Left colon (tissue), 2 donors: Measurements from ENCODE around the gene ECSIT. TPM values are rescaled to one million over a fixed set of nuclear protein-coding genes. Genes with fewer than 3 reads are reported as not detected.
"Not testable (repeated sequence)": the region's sequence is repeated elsewhere in the genome, so short reads cannot be mapped to it uniquely, and the experiment has no call there.

Experiments used
- ATAC-seq: fragments of 200-7000 bp; cut with Tn5 transposase; one replicate; pipeline ENCODE4 v1.9.1; 2020; ENCODE audit warnings: mild to moderate bottlenecking, moderate library complexity
- DNase-seq, 2 donors: peaks; one replicate each; pipeline ENCODE4 v3.0.0-alpha.2; 2020
- intact Hi-C, 2 donors: fragments of 100-400 bp; cut with DNase I in 1 of 2; cut with micrococcal nuclease in 1 of 2; formaldehyde crosslinking; loops; one replicate each; pipeline versions ENCODE4 v1.11.2 to v1.14.0; 2022; cut with DNase I, micrococcal nuclease
- long read RNA-seq: library from polyadenylated mRNA; unstranded; transcript quantifications from one replicate; pipeline ENCODE4 v2.0.0, GENCODE V29; 2021
- total RNA-seq, 2 donors: library from RNA; stranded (reverse); fragmentation: NEBNext Ultra II Directional; extraction: Animal tissue kit (Norgen Biotek cat#: 25700); gene quantifications; one replicate each; pipeline ENCODE4 v1.2.1, GENCODE V29; 2021
- donor health status: DM: no; HTN: no; CAD: no.
- donor health status: DM: yes; HTN: yes; CAD: no.

The ECSIT gene, protein sequence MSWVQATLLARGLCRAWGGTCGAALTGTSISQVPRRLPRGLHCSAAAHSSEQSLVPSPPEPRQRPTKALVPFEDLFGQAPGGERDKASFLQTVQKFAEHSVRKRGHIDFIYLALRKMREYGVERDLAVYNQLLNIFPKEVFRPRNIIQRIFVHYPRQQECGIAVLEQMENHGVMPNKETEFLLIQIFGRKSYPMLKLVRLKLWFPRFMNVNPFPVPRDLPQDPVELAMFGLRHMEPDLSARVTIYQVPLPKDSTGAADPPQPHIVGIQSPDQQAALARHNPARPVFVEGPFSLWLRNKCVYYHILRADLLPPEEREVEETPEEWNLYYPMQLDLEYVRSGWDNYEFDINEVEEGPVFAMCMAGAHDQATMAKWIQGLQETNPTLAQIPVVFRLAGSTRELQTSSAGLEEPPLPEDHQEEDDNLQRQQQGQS
- total RNA-seq, result 10 to 100 TPM; 52.8 to 64.5 TPM
- long read RNA-seq, transcript ECSIT-202 (8 exons, 1,700 nt), result major isoform, 119 of 159 reads
- long read RNA-seq, partial matches to known transcripts, result 13 of 159 reads
- long read RNA-seq, other reads (novel, unspliced or antisense), result 24 of 159 reads

DNA sequence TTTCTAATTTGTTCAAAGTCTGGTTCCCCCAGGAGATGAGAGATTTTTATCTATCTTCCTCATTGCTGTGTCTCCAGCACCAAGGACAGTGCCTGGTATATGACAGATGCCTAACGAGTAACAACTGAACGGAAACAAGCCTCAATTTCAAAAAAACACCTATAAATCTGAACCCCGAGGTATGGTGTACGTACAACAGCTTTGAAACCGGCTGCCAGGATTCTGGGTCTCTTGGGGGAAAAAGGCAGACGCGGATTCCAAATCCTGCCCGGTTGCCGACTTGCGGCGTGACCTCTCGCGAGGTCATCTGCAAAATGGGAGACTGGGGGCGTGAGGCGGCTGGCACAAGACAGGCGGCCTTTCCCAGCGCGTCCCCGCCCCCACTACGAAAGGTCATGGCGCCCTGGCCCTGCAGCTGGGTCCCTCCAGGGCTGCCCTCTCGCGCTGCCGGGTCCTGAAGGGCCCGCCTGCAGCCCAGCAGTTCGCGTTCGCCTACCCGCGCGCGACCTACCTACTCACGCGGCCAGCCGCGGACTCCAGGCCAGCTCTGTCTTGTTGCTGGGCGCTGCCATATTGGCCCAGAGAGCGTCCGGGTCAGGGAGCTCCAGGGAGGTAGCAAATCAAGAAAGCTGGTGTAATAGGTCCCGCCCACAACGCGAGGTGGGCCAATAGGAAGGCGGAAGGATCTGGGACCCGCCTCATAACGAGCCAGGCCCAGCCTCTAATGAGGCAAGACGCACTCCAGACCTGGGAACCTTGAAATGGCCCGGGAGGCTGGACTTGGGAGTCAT is at the start of gene ECSIT:
TSS of gene ECSIT (minus strand) at position 584 of the 791 bp plus-strand sequence. CDS start 9,964 bp downstream, outside the sequence.
- ATAC-seq, result peak; percentile 97
- intact Hi-C loops, result no loop called here
- DNase-seq, result peak; percentile 98

DNA sequence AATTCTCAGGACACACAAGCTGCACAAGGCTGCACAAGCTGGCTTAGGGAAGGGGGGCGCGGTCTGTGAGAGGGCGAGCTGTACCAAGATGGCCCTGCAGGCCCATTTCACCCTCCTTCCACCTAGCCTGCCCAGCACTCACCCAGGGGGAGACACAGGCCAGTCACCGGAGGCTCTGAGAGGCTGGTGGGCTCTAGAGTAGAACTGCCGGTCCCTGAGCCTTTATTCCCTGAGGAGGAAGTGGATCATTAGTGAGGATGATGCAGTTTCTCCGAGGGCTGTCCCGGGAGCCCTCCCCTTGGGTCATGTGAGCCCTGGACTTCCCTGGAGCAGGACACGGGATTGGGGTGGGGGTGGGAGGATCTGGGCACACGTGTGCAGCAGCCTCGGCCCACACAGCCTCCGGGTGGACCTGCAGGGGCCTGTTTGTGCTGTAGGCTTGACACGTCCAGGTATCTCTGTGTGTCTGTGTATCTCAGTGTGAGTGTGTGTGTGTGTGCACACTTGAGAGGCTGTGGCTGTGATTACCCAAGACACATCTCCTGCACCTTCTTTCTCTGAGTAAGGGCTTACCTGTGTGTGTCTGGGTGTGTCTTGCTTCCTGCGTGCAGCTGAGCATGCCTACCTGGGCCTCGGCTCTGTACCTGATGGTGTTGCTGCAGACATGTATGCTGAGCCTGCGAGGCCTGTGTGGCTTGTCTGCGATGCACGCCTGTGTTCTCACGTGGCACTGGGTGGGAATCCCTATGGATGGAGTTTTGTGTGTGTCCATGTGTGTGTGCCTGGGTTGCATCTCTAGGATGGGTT is 48.7 kb upstream of the ECSIT start, which contains the start of gene ACP5:
TSS of gene ACP5 (minus strand) at position 195 of the 807 bp plus-strand sequence. CDS start 328 bp downstream, outside the sequence.
- ATAC-seq (peak; percentile 15), DNase-seq (no peak)
- intact Hi-C loops, result no loop called here

DNA sequence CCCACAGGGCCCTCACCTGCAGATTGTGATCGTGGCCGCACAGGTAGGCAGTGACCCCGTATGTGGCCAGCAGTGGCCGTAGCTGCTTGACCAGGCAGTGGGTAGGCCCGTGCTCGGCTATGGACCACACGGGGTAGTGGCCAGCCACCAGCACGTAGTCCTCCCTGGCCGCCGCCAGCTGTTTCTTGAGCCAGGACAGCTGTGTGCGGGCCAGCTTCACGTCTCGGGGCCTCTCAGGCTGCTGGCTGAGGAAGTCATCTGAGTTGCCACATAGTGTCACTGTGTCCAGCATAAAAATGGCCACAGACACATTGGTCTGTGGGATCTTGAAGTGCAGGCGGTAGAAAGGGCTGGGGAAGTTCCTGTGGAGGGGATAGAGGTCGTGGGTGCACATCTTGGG is 47.3 kb upstream of the ECSIT start:
- ATAC-seq, result no peak
- intact Hi-C loops, result no loop called here
- no peak for DNase-seq

DNA sequence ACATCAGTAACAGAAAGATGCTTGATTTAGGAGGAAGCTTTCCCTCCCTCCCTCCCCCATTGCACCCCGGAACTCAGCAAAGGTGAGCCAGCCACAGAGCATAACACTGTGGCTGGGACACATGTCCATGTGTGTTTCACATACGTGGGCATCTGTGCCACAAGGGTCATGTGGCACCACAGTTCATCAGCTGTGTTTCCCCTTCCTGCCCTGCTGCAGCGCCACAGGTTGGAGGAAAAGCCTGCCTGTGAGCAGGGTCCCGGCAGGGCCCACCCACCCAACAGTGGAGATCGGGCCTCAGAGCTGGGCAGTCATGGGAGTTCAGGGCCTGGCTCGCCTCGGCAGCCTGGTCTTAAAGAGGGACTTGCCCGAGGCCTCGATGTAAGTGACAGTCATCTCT is 45.8 kb upstream of the ECSIT start:
- intact Hi-C loops, result no loop called here
- DNase-seq (no peak), ATAC-seq (no peak)

DNA sequence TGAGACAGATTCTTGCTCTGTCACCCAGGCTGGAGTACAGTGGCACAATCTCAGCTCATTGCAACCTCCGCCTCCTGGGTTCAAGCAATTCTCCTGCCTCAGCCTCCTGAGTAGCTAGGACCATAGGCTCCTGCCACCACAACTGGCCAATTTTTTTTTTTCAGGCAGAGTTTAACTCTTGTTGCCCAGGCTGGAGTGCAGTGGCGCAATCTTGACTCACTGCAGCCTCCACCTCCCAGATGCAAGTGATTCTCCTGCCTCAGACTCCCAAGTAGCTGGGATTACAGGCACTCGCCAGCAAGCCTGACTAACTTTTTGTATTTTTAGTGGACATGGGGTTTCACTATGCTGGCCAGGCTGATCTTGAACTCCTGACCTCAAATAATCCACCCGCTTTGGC is 44.8 kb upstream of the ECSIT start:
- DNase-seq, ATAC-seq, intact Hi-C loops: not testable (repeated sequence)

DNA sequence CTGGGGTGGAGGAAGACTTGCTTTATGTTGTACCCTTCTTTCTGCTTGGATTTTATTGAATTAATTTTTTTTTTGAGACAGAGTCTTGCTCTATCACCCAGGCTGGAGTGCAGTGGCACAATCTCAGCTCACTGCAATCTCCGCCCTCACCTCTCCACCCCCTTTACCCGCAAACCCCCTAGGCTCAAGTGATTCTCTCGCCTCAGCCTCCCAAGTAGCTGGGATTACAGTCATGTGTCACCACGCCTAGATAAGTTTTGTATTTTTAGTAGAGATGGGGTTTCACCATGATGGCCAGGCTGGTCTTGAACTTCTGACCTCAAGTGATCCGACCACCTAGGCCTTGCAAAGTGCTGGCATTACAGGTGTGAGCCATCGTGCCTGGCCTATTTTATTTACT is 44.4 kb upstream of the ECSIT start:
- DNase-seq, intact Hi-C loops, ATAC-seq: not testable (repeated sequence)

DNA sequence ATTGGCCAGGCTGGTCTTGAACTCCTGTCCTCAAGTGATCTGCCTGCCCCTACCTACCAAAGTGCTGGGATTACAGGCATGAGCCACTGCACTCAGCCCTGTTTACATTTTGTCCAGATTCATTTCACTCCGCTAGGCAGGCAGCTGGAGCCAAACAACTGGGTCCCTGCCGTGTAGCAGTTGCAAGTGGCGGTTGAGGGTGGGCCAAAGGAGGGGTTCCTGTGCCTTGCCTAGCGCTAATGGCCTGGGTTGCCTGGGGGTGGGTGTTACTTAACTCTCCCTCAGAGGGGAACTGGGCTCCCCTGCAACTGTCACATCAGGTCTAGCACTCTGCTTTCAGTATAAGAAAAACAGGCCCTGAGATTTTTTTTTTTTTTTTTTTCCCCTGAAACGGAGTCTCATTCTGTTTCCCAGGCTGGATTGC is 41.1 kb upstream of the ECSIT start:
- intact Hi-C loops, result no loop called here
- DNase-seq (no peak), ATAC-seq (no peak)

DNA sequence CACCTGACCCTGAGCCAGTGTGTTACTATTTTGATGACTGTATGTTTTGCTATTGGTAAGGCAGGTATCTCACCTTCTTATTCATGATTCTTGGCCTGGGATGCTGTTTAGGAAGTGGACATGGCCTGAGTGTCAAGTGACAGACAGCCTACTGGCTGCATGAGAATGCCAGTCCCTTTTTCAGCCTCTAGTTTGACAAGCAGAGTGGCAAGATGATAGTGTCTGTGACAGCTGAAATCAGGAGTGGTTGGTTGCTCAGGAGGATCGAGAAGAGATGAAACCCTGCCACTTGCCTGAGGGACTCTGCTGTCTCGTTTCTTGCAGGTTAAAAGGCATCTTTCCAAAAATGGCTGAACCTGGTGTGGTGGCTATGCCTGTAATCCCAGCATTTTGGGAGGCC is 37.2 kb upstream of the ECSIT start:
- intact Hi-C loops, result no loop called here
- ATAC-seq (no peak), DNase-seq (no peak)

DNA sequence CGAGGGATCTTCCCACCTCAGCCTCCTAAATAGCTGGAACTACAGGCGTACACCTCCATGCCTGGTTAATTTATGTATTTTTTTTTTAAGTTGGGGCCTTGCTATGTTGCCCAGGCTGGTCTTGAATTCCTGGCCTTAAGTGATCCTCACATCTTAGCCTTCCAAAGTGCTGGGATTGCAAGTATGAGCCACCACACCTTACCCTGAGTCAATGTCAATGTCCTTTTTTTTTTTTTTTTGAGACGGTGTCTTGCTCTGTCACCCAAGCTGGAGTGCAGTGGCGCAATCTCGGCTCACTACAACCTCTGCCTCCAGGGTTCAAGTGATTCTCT is 36.7 kb upstream of the ECSIT start:
- ATAC-seq, DNase-seq, intact Hi-C loops: not testable (repeated sequence)

DNA sequence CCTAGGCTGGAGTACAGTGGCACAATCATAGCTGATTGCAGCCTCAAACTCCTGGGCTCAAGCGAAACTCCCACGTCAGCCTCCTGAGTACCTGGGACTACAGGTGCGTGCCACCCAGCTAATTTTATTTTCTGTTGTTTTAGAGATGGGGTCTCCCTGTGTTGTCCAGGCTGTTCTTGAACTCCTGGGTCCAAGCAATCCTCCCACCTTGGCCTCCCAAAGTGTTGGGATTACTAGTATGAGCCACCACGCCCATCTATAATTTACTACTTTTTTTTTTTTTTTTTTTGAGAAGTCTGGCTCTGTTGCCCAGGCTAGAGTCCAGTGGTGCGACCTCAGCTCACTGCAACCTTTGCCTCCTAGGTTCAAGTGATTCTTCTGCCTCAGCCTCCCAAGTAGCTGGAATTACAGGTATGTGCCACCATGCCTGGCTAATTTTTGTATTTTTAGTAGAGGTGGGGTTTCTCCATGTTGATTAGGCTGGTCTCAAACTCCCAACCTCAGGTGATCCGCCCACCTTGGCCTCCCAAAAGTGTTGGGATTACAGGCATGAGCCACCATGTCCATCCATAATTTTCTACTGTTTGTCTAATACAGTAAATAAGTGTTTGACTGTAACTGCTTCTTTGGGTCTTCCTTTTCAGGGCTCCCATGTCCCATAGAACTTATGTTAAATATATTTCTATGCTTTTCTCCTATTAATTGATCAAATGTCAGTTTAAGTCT is 35.3 kb upstream of the ECSIT start:
- ATAC-seq, intact Hi-C loops, DNase-seq: not testable (repeated sequence)

DNA sequence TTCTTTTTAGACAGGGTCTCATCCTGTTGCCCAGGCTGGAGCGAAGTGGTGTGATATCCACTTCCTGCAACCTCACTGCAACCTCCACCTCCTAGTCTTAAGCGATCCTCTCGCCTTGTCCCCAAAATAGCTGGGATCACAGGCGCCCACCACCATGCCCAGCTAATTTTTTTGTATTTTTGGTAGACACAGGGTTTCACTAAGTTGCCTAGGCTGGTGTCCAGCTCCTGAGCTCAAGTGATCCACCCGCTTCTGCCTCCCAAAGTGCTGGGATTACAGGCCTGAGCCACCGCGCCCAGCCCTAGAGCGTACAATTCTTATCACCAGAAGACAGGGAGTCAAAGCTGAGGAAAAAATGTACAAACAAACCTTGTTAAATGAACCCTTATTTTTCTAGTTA is 34.6 kb upstream of the ECSIT start:
- intact Hi-C loops, result no loop called here
- no peak for ATAC-seq
- no peak for DNase-seq

DNA sequence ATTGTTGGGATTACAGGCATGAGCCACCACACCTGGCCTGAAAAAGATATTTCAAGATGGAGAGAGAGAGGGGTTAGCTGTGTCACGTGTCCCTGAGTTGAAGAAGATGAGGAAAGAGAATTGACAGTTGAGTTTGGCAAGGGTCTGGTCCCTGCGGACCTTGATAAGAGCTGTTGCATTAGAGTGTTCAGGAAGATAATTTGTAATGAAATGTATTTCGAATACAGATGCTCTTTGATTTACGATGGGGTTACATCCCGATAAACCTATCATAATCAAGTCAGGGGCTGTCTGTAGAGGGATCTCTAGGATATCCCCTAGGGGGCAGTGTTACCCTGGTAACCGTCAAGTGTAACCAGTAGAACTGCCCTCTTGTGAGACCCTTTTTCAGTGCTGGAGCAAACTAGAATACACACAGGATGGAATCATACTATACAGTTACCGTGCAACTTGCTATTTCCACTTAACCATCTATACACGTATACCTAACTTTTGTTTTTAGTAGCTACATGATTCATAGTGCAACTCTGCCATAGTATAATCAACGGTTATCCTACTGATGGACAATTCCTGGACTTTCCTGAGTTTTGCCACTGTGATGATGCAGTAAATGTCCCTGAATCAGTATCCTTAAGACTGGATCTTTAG is 31.6 kb upstream of the ECSIT start:
- DNase-seq (no peak), ATAC-seq (peak; percentile 23)
- intact Hi-C loops, result no loop called here

DNA sequence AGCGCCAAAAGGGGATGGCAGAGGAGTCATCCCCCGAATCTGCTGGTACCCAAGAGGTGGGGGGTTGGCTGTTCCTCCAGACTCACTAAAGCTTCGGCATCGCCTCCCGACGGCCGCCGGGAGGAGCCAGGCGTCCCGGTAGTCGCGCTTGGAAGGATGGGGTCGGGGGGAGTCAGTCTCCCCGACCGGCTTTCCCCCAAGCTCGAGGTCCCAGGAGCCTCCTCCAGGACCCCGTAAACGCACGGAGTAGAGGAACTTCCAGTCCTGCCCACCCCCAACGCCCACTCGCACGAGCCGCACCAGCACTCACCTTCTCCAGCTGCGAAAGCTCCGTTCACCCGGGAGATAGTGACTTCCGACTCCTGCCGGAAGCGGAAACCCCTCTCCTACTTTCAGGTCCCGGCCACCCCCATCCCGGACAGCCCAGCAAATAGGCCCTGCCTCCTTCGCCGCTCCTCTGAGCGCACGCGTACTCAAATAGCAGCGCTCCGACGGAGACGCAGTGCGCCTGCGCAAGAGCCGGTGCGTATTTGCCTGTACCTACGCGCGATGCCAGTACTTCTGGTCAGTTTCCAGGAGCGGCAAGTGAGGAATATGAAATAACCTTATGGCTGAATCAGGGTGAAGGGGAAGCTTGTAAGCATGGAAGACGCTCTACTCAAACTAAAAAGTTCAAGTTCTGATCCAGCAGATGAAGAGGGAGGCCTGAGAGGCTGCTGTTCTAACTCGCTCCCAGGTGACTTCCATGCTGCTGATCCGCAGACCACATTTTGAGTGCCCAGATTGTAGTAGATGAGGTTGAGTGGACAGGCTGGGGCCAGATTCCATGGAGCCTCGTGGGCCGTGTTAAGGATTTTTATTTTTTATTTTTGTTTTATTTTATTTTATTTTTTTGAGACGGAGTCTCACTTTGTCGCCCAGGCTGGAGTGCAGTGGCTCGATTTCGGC is 30.2 kb upstream of the ECSIT start, which contains the start of gene ELOF1:
TSS of gene ELOF1 (minus strand) at position 350 of the 948 bp plus-strand sequence. CDS start 4,883 bp downstream, outside the sequence.
- DNase-seq (peak; percentile 96 to 99), ATAC-seq (peak; percentile 98)
- intact Hi-C loops, result no loop called here

DNA sequence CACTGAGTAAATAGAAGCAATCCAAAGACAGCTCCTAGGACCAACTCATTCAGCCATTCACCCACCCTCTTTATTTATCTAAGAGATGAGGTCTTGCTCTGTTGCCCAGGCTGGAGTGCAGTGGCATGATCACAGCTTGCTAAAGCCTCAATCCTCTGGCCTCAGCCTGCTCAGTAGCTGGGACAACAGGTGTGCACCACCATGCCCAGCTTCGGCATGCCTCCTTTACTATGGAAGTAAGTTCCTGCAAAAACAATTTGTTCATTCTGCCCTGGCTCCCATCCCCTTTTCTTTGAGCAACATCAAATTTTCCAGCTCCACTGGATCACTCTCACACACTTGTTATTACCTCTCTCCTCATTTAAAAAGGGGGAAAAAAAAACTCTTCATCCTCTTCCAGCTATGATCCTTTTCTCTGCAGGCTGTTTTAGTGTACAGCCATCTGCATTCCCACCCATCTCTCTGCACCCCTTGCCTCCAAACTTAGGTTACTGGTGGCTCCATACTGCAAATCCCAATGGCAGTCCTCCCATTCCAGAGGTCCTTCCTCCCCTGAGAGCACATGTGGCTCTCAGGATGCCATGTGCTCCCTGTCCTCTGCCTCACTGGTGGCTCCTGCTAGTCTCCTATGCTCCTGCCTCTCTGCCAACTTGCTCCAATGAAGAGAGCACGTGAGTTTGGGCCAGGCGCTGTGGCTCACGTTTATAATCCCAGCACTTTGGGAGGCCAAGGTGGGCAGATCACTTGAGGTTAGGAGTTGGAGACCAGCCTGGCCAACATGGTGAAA is 27.9 kb upstream of the ECSIT start:
- no peak for ATAC-seq
- intact Hi-C loops, result no loop called here
- DNase-seq, result no peak

DNA sequence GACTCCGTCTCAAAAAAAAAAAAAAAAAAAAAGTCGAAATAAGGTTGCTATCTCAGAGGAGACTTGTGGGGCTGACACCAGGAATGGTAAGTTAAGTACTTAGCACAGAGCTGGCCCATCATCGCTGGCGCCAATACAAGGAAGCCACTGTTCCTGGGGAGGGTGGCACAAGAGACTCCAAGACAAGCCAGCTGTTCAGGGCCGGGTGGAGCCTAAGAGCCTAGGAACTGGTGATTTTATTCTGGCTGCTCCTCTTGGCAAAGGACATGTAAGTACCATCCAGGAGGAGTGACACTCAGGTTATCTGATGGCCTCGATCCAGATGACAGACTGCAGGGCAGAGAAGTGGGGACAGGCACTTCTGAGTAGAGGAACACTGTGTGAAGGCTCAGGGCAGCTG is 26.3 kb upstream of the ECSIT start:
- no peak for DNase-seq
- ATAC-seq, result no peak
- intact Hi-C loops, result no loop called here

DNA sequence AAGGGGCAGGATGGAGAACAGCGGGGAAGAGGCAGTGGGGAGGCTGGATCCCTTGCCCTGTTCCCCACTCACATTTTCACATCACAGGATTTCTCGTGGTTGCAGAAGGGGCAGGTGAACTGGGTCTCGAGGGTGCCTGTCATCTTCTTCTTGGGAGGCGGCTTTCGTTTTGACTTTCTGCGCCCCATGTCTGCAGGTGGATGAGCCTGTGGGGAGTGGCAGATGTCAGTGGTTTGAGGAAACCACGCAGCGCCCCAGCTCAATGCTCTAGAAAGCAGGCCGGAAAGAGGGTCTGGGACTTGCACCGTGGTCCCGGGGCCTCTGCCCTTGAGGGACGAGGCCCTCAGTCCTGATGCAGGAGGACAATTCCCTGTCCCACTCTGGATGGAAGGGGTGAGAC is 25.2 kb upstream of the ECSIT start:
- intact Hi-C loops, result no loop called here
- ATAC-seq (no peak), DNase-seq (no peak)
